HS-27A (cell line): ENCODE measurements around the gene TMEM263.
"Not testable (repeated sequence)": the region's sequence is repeated elsewhere in the genome, so short reads cannot be mapped to it uniquely, and the experiment has no call there.

Experiments used
- DNase-seq: peaks from one replicate; pipeline ENCODE4 v3.0.0-alpha.2; 2012; ENCODE audit warnings: low read depth, missing footprints

Gene TMEM263

GRCh38 chr12:106955377-106956047 lies at the start of gene TMEM263:
TSS of gene TMEM263 (plus strand) at chr12:106955907. CDS start at chr12:106967117, 11,210 bp downstream.
- peak; percentile 75 for DNase-seq

- DNase-seq: no peak
Observed at GRCh38 chr12:106906715-106907114, 49.0 kb upstream of the TMEM263 start.

GRCh38 chr12:106907411-106907810 lies 48.3 kb upstream of the TMEM263 start:
- DNase-seq: no peak

DNA sequence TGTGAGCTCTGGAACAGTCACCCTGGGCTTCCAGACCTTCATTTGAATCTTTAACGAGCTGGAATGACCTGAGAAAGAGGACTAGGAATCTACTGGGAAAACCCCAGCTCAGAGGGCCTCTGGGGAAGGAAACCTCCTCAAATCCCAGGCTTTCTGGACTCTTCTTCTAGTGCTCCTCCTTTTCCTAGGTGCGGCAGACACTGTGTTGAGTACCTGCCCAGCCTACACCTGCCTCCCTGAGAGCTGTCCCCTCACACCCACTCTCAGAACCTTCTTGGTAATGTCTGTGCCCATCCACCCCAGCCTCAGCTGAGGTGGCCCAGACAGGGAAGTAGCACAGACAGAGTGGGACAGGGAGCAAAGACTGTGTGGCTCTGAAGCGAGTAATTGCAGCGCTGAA lies 47.9 kb upstream of the TMEM263 start:
- DNase-seq: no peak

- no peak for DNase-seq
Observed at GRCh38 chr12:106908561-106908960, 47.1 kb upstream of the TMEM263 start.

- DNase-seq: no peak
Observed at GRCh38 chr12:106910202-106910601, 45.5 kb upstream of the TMEM263 start.

DNA sequence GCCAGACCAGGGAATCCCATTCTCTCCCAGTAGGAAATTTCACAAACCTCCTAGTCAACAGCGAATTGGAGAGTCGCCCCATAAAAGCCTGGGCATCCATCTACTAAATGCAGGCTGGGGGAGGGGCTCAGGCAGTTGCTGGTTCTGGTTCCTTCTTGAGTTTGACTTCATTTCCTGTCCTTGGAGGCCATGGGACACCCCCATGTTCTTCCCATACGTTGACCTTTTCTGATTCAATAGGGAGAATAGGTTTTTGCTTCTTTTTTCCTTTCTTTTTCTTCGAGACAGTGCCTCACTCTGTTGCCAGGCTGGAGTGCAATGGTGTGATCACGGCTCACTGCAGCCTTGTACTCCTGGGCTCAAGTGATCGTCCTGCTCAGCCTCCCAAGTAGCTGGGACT lies 44.1 kb upstream of the TMEM263 start:
- DNase-seq: no peak

DNA sequence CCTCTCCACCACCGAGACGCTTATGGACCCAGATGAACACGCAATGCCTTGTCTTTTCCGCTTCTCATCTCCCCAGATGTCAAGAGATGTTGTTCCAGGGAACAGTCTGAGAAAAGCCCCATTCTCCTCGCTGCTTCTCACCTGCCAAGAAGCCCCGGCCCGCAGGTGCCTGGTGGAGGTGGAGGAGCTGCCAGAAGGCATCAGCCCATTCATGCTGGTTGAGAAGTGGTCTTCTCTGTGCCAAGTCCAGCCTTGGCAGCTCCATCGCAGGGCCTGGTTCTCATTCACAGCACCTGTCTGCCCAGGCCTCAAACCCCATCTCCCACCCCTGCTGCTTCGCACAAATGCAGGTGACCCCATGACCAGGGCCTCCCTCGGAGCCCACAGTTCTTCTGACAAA lies 42.3 kb upstream of the TMEM263 start:
- DNase-seq: no peak

- no peak for DNase-seq
Observed at GRCh38 chr12:106914796-106915634, 40.7 kb upstream of the TMEM263 start.

- DNase-seq: no peak
Observed at GRCh38 chr12:106915635-106916026, 40.1 kb upstream of the TMEM263 start.

DNA sequence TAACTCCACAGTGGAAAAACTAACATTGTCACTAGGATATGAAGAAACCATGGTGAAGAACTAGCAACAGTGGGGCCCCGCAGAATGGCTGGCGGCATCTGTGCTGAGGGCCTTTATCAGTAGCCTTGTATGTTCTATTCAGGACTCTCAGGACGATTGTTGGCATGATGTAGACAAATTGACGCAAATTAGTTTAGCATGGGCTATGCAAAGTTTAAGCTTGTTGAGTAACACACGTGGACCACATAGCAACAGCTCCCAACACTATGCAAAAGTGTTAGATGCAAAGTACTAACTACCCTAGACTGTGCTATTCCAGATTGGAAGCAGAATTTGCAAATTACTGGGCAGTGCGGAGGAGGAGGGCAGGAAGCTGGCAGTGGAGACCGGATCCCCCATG lies 38.2 kb upstream of the TMEM263 start:
- DNase-seq: no peak

DNA sequence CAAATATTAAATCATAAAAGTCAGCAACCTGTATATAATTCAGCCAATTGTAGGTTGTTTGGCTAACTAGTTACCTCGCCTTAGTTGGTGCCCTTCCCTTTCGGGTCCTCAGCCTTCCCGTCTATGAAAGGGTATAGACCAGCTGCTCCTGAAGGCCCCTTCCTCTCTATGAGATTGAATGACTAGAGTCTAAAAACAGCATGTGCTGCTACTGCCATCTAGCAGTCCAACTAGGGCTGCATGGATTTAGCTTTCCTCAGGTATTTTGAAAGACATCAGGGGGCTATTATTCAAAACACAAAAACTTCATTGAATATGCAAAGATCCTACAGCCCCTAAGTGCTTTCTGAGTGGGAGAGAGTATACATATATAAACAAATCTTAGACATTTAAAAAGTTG lies 37.0 kb upstream of the TMEM263 start:
- DNase-seq: no peak

DNA sequence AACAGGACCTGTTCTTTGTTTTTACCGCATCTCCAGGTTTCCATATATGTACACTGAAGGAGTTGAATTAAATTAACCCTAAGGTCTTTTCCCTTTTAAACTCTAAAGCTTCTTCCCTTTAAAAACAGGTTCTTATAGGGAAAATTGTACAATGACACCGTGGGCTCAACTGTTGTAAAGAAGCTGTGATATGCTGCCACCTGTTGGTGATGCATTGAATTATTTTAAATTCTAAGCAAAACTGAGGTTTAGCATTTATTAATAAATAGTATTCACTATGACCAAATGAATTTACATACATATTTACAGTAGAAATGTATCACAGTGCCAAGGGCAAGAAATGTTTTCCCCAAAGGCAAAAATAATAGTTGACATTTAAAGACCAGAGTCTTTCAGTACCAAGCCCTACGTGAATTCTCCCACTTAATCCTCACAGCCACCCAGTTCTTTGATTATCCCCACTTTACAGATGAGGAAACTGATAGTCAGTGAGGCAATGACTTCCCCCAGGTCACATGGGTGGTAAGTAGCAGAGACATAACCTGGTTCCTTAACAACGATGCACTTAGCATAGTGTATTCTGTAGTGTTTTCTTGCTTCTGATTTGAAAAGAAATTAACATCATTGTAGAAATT lies 35.7 kb upstream of the TMEM263 start:
- peak; percentile 38 for DNase-seq

DNA sequence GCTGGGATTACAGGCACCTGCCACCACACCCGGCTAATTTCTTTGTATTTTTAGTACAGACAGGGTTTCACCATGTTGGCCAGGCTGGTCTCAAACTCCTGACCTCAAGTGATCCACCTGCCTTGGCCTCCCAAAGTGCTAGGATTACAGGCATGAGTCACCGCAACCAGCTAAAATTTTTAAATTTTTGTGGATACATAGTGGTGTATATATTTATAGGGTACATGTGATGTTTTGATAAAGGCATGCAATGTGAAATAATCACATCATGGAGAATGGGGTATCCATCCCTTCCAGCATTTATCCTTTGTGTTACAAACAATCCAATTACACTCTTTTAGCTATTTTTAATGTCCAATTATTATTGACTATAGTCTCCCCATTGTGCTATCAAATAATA lies 33.7 kb upstream of the TMEM263 start:
- not testable (repeated sequence) for DNase-seq

DNA sequence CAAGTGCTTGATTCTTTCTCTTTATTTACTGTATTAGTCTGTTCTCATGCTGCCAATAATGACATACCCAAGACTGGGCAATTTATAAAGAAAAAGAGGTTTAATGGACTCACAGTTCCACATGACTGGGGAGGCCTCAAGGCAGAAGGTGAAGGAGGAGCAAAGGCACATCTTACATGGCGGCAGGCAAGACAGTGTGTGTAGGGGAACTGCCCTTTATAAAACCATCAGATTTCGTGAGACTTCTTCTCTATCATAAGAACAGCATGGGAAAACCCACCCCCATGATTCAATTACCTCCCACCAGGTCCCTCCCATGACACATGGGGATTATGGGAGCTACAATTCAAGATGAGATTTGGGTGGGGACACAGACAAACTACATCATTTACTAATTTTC lies 32.1 kb upstream of the TMEM263 start:
- DNase-seq: not testable (repeated sequence)

DNA sequence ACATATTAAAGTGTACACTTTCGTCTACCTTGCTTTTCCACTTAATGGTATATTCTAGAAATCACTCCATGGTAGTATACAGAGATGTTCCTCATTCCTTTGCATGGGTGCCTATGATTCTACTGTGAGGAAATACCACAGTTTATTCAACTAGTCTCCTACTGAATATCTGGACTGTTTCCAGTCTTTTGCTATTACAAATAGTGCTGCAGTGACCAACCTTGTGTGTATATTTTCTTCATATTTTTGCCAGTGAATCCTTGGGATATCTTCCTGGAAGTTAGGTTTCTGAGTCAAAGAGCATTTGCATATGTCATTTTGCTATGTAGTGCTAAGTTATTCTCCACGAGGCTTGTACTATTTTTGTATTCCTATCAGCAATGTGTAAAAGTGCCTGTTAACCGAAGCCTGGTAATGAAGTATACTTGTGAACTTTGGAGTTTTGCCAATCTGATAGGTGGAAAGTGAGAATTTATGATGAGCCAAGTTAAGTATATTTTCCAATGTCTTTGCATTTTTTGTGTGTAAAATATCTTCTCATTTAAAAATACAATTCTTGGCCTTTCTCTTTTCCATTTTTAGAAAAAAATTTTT lies 31.3 kb upstream of the TMEM263 start:
- no peak for DNase-seq

DNA sequence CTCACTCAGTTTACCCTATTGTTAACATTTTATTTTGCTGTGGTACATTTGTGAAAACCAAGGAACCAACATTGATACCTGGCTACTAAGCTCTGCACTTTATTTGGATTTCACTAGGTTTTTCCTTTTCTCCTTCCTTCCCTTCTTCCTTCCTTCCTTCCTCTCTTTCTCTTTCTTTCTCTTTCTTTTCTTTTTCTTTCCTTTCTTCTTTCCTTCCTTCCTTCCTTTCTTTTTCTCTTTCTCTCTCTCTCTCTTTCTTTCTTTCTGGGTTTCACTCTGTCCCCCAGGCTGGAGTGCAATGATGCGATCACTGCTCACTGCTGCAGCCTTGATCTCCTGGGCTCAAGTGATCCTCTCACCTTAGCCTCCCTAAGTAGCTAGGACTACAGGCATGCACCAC lies 29.1 kb upstream of the TMEM263 start:
- no peak for DNase-seq

DNA sequence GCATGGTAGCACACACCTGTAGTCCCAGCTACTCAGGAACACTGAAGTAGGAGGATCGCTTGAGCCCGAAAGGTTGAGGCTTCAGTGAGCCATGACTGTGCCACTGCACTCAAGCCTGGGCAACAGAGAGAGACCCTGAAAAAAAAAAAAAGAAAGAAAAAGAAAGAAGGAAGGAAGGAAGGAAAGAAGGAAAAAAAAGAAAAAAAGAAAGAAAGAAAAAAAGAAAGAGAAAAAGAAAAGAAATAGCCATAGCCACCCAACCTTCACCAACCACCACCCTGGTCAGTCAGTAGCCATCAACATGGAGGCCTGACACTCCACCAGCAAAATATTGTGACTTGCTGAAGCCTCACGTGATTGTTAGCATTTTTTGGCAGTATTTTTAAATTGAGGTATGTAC lies 21.4 kb upstream of the TMEM263 start:
- no peak for DNase-seq

- no peak for DNase-seq
Observed at GRCh38 chr12:106941481-106942156, 14.1 kb upstream of the TMEM263 start.

DNA sequence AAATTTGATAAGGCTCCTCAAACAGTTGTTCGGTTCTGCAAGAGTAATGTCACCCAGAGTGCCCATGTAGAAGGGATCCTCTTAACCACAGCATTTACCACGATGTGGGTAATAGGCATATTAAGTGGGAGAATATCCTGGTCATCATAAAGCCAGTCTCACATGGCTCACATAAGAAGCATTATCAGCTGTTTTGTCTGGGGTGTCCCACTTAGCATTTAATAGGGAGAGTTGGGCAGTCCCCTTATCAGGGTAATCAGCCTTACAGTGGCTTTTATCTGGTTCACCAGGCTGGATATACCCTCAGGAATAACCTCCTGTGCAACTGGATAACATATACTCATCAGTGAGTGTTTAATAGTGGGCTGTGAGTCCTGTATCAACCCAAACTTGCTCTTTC lies 12.9 kb upstream of the TMEM263 start:
- DNase-seq: no peak

GRCh38 chr12:106945261-106945851 lies 10.4 kb upstream of the TMEM263 start:
- no peak for DNase-seq

DNA sequence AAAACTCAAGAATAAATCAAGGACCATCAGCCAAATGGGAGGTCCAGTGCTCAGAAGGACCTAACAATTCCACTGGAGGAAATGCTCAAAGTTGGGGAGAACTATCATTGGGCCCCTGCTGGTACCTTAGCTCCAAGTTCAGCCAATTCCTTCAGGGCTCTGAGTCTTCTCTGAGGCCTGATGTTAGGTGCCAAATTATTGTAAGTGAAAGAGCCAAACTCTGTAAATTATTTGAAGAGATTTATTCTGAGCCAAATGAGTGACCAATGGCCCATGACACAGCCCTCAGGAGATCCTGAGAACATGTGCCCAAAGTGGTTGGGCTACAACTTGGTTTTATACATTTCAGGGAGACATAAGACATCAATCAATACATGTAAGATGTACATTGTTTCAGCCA lies 8.2 kb upstream of the TMEM263 start:
- DNase-seq: no peak
